ENCODE measurements around the gene LIN9.

DNA sequence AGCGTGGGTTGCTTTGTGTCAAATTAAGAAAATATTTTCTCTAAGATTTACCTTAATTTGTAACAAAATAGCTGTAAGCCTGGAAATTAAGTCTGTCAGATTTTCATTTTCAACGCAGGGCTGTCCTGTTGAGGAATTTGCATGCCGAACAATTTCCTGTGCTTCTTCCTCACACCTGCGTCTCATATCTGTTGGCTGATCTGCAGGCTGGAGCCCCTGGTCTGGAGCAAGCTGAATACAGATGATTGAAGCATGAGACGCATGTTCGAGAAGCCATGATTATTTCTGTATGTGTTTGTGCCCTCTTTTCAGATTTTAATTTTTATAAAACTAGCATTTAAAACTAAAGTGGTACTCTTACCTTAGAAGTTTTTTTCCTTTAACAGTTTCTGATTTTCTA lies 75.7 kb downstream of the LIN9 start:
- no peak for TF ChIP-seq SUZ12 (IDR thresholded peaks at IDR 0.05; ENCODE audit: extremely low read depth, insufficient read depth, insufficient read length)
- TF ChIP-seq ZNF274 (IDR thresholded peaks at IDR 0.05; ENCODE audit: low read depth, low read length): no peak

Measured in NT2/D1 (cell line).